ENCODE data around the gene SLC35E3.
A peak's percentile ranks its signal among the peaks of the same experiment; 100 is the strongest.

Gene SLC35E3

GRCh38 chr12:68745904-68746571, at the start of gene SLC35E3:
TSS of gene SLC35E3 (plus strand) at chr12:68746176. CDS start at chr12:68746378, 202 bp downstream.
- DNase-seq, result peak; percentile 98

DNA sequence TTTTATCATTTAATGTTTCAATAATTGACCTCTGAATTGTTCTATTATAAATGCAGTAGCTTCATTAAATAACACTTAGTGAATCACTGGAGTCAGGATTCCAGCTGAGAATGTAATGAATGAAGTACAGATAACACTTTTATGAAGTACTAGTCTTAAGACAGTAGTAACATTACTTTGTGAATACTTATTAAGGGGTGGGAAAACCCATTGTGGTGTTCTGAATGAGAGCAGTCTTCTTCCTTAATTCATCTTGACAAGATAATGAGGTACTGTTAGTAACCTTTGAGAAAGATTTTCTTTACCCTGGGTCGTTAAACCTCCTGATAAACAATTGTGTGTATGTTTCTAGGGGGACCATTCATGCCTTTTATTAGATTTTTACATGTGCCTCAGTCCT, 46.5 kb upstream of the SLC35E3 start:
- DNase-seq, result no peak

DNA sequence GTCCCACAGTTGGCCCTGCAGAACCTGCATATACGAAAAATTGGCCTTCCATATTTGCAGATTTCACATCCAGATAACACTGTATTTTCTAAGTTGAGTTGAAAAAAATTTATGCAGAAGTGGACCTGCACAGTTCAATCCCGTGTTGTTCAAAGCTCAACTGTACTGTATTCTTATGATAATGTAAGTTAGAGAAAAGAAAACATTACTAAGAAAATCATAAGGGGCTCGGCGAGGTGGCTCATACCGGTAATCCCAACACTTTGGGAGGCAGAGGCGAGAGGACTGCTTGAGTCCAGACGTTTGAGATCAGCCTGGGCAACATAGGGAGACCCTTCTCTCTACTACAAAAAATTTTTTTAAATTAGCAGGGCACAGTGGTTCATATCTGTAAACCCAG, 18.2 kb upstream of the SLC35E3 start:
- no peak for DNase-seq

- peak; percentile 23 for DNase-seq
Measured at GRCh38 chr12:68733661-68734071, 12.3 kb upstream of the SLC35E3 start.

- no peak for DNase-seq
Measured at GRCh38 chr12:68739891-68740290, 6.1 kb upstream of the SLC35E3 start.

DNA sequence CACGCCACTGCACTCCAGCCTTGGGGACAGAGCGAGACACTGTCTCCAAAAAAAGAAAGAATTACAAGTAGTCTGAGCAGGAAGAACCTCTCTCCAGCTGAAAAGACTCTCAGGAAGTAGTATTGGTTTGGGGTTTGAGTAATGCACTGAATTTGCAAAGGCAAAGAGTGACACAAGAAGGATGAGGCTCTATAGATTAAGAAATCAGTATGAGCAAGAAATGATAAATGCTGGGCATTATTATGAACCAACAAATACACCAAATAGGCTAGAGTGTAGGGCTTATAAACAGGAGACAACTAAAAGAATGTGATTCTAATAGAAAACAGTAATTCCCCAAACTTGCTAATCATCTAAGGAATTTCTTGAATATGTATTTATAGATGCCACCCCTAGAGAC, 2.6 kb upstream of the SLC35E3 start:
- no peak for DNase-seq

GRCh38 chr12:68745376-68745903, 536 bp upstream of the SLC35E3 start:
- DNase-seq, result peak; percentile 39

DNA sequence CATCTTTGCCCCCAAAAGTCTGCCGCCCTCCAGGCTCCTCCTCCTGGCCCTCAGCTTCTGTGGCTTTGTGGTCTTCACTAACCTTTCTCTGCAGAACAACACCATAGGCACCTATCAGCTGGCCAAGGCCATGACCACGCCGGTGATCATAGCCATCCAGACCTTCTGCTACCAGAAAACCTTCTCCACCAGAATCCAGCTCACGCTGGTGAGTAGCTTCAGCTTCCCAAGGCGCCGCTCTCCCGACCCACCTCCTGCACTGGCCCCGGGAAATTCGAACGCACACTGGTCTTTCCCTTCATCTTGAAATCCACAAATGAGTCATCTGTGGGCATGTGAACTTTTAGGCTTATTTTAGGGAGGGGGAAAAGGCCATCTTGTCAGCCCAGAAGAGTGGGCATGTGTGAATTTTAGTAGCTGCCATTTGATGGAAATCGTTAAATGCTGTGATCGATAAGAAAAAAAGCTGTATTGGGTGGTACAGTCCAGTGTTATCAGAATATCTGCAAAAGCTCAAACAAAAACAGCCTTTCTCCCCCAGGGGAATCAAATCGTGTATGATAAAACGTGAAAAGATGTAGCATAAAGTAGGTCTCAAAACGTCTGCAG, 700 bp downstream of the SLC35E3 start:
- peak; percentile 68 for DNase-seq

DNA sequence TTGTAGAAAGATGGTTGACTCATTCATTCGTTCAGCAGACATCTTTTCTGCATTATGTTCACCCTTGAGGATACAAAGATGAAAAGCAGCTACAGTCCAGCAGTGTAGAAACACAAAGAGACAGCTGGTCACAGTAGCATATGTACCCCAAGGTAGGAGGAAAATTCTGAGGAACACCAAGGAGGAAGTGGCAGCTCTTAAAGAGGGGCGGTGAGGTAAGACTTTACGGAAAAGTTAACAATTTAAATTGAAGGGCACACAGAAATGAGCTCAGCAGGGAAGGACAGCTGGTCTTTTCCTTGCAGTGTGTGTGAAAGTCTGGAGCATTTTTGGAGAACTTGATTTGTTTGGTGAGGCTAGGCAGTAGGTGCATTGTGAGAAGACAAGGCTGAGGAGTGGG, 3.5 kb downstream of the SLC35E3 start:
- DNase-seq, result no peak

DNA sequence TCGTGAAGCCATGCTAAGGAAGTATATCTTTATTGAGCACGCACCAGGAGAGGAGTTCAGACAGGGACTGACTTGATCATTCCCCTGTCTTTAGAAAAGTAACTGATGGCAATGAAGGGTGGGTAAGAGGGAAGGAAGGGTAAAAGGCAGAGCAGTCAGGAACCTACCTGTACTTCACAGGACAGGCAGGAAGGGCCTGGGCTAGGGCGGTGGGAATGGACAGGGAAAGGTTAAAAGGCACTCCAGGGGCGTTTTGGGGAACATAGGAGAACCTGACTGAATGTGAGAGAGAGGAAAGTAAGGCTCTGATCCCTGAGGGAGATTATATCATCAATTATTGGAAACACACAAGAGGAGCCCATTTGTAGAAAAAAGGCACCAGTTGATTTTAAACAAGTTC, 3.9 kb downstream of the SLC35E3 start:
- no peak for DNase-seq

DNA sequence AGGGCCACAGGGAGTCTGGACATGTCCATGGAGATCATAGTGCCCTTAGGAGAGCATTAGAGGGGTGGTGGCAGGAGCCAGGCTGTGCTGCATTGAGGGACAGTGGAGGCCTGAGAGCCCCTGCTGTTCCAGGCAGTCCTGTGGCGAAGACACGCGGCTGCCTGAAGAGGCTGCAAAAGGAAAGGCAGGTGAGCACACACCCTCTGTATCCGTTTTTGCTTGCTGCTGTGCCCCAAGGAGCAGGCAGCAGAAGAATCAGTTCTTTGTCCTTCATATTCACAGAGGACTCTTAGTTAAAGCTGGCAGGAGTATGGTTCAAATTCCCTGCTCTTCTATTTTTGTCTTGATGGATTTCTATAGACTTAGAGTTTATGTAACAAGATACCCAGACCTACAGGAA, 4.5 kb downstream of the SLC35E3 start:
- no peak for DNase-seq

- no peak for DNase-seq
Measured at GRCh38 chr12:68755536-68756243, 9.7 kb downstream of the SLC35E3 start.

- DNase-seq, result no peak
Measured at GRCh38 chr12:68759852-68760251, 13.9 kb downstream of the SLC35E3 start.

GRCh38 chr12:68760806-68761441, 14.9 kb downstream of the SLC35E3 start:
- no peak for DNase-seq

- no peak for DNase-seq
Measured at GRCh38 chr12:68761442-68761812, 15.5 kb downstream of the SLC35E3 start.

- DNase-seq, result no peak
Measured at GRCh38 chr12:68761901-68762630, 16.1 kb downstream of the SLC35E3 start.

GRCh38 chr12:68762691-68763090, 16.7 kb downstream of the SLC35E3 start:
- DNase-seq, result no peak

GRCh38 chr12:68765696-68766095, 19.7 kb downstream of the SLC35E3 start:
- DNase-seq, result no peak

- no peak for DNase-seq
Measured at GRCh38 chr12:68766646-68767045, 20.7 kb downstream of the SLC35E3 start.

DNA sequence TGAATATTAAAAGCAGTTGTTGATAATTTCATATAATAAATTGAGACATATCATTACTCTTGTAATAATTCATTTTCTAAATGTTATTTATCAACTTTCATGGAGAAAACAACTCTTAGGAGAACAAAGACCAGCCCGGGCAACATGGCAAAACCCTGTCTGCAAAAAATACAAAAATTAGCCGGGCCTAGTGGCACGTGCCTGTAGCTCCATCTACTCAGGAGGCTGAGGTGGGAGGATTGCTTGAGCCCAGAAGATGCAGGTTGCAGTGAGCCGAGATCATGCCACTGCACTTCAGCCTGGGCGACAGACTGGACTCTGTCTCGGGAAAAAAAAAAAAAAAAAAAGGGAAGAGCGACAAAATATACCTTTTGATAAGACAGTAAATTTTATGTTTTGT, 21.2 kb downstream of the SLC35E3 start:
- no peak for DNase-seq

- DNase-seq, result no peak
Measured at GRCh38 chr12:68768431-68768939, 22.5 kb downstream of the SLC35E3 start.

DNA sequence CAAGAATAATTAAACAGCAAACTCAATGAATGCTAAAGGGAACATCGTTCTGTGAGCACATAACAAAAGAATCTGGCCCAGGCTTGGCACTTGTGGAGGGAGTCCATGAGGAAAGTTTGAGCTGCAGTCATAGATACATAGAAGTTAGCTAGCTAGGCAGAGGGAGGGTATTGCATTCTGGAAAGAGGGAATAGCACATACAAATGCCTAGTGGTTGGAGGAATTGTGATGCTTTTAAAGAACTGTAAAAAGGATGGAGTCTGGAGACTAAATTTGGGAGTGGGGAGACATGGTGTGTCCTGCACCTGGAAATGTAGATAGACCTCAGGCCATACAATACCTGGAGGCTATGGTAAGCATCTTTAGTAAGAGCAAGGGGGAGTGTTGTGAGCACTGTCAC, 24.0 kb downstream of the SLC35E3 start:
- DNase-seq, result no peak
